Measurements from ENCODE around the gene KMT2B. TPM values are rescaled to one million over a fixed set of nuclear protein-coding genes. Genes with fewer than 3 reads are reported as not detected.
A peak's percentile ranks its signal among the peaks of the same experiment; 100 is the strongest.

Gene KMT2B
- total and polyA plus RNA-seq, 2 donors (not counting 1 experiment from before 2014, with no cell fraction given), result 85.6 to 96.9 TPM

DNA sequence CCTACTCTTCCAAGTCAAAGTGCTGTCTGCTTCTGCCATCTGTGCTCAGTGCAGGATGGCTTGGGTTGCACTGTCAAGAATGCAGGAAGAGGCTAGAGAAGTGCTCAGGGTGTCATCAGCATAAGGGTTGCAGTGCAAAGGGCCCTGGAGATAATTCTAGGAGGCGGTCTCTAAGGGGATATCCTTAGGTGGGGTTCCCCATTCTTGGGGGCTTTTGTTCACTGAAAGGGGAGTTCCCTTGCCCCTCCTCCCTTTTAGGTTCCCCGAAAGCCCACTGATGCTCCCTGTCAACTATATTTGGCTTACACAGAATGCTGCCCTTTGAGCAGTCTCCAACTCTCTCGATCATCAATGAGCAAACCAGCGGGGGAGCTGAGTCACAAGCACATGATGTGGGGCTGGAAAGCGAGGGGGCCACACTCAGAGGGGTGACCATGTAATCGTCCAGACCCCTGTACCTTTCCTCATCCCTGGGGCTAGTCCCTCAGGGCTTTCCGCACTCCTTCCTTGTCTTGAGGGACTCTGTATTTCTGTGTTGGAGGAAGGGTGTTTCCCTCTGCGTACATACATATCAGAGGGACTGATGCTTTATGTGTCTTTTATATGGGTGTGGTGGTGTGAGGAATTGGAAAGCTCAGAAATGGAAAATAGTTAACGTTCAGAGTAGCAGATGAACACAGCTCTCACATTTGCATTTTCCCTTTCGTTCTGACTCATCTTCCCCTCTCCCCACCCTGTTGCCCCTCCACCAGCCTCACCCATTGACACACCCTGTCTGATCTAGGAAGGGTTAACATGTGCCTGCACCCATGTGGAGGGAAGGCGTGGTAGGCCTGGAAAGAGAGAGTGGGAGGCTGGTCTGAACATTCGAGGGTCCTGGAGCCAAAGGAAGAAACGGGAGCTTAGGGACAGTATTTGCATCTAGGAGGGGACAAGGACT, 6.7 kb upstream of the KMT2B start:
- Histone ChIP-seq H3K79me2 (ENCODE audit: control insufficient read depth, insufficient read depth, low read length) (peaks cover 20% of the 10 kb centered on the region), H3K9ac (ENCODE audit: low read length) (peak overlapping the region; percentile 41), H3K4me2 (replicated peaks; ENCODE audit: low read depth, low read length, poor library complexity, severe bottlenecking) (peak overlapping the region; percentile 66), H3K27ac (ENCODE audit: low read length in 2 of 2) (peak overlapping the region; percentile 85), H3K36me3 (replicated peaks in 1 of 2; ENCODE audit: control extremely low read depth in 1 of 2, control insufficient read depth in 1 of 2, extremely low read depth in 1 of 2, insufficient read depth in 2 of 2, low read length in 1 of 2) (no peaks in the 10 kb centered on the region), H3K4me1 (ENCODE audit: control insufficient read depth in 2 of 2, insufficient read depth in 2 of 2, low read length in 2 of 2) (peaks cover 29 to 64% of the 10 kb centered on the region in 2 donors), H2AFZ (ENCODE audit: insufficient read depth, low read depth, low read length, poor library complexity, severe bottlenecking) (peak overlapping the region; percentile 5), H4K20me1 (ENCODE audit: control insufficient read depth, insufficient read depth, low read length, poor library complexity, severe bottlenecking) (no peaks in the 10 kb centered on the region), H3K27me3 (replicated peaks in 1 of 4; ENCODE audit: control extremely low read depth in 1 of 4, control insufficient read depth in 3 of 4, insufficient read depth in 4 of 4, low read length in 3 of 4) (no peaks in the 10 kb centered on the region), H3K9me3 (ENCODE audit: control extremely low read depth in 1 of 3, control insufficient read depth in 2 of 3, insufficient read depth in 1 of 3, low read length in 2 of 3) (no peaks in the 10 kb centered on the region), H3K4me3 (ENCODE audit: control extremely low read depth in 1 of 5, extremely low read depth in 1 of 5, insufficient read depth in 1 of 5, low read depth in 2 of 5, low read length in 4 of 5) (peak overlapping the region in 2 of 5 experiments; percentile 23 to 30)
- POLR2A ChIA-PET, result interaction anchor here (0.6 to 4.6 kb wide), 5 partner anchors 9 to 220 kb away, joined by 3 to 53 read pairs (median 5); no protein-coding TSS in a partner anchor
- intact Hi-C loops (cut with micrococcal nuclease), result loop anchor here (10.0 kb wide), 2 partner anchors 194 to 366 kb away; partner anchors contain the start of genes FFAR1, HCST, NFKBID and TYROBP
- H3K4me1 Mint-ChIP-seq, result peaks cover 54% of the 10 kb centered on the region
- 66% methylated on average over 5 of the region's 13 CpGs for WGBS (ENCODE audit: insufficient coverage)
- DNase-seq (peak; percentile 73), ATAC-seq (ENCODE audit: low read depth) (peak; percentile 55)
- H3K4me3 Mint-ChIP-seq, result peak overlapping the region; percentile 98
- H3K27me3 Mint-ChIP-seq, result no peaks in the 10 kb centered on the region
- CTCF ChIA-PET, result interaction anchor here (0.6 to 6.5 kb wide), 6 partner anchors 8 to 182 kb away, joined by 4 to 123 read pairs (median 8); no protein-coding TSS in a partner anchor
- peak overlapping the region; percentile 99 for H3K27ac Mint-ChIP-seq
- H3K9me3 Mint-ChIP-seq (ENCODE audit: insufficient read depth), result no peaks in the 10 kb centered on the region
- TF ChIP-seq, protein P1, sequence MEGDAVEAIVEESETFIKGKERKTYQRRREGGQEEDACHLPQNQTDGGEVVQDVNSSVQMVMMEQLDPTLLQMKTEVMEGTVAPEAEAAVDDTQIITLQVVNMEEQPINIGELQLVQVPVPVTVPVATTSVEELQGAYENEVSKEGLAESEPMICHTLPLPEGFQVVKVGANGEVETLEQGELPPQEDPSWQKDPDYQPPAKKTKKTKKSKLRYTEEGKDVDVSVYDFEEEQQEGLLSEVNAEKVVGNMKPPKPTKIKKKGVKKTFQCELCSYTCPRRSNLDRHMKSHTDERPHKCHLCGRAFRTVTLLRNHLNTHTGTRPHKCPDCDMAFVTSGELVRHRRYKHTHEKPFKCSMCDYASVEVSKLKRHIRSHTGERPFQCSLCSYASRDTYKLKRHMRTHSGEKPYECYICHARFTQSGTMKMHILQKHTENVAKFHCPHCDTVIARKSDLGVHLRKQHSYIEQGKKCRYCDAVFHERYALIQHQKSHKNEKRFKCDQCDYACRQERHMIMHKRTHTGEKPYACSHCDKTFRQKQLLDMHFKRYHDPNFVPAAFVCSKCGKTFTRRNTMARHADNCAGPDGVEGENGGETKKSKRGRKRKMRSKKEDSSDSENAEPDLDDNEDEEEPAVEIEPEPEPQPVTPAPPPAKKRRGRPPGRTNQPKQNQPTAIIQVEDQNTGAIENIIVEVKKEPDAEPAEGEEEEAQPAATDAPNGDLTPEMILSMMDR (IDR thresholded peaks at IDR 0.05), result no peak
- no peak for TF ChIP-seq EZH2 (IDR thresholded peaks at IDR 0.05; ENCODE audit: borderline replicate concordance, insufficient read depth, low read depth, low read length, poor library complexity, severe bottlenecking)
